HG03575 (cell line): ENCODE results near the gene MAPK10.
"Not testable (repeated sequence)": the region's sequence is repeated elsewhere in the genome, so short reads cannot be mapped to it uniquely, and the experiment has no call there.

Source experiments
- ATAC-seq: cut with Tn5 transposase; IDR thresholded peaks from one replicate; pipeline ENCODE4 v1.9.1; 2021; ENCODE audit not compliant: unreplicated experiment, insufficient number of reproducible peaks, low FRiP score; ENCODE audit errors: extremely low read depth

MAPK10 gene

DNA sequence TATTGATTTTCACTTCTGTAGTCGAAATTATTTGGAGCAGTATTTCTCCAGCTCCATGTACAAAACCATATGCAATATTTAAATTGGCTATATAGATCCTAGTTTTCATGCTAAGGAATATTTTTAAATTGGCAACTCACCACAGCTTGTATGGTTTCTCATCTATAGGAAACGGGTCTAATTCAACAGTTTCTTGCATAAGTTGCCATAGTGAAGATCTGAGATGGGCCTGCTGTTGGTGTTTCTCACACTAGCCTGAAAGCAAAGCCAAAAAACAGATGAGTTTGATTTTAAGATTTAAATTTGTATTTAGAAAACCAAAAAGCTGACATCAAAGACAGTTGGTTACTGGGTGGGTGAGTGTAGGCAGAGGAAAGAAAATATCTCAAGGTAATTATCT, 5.5 kb downstream of the MAPK10 start:
- no peak for ATAC-seq

DNA sequence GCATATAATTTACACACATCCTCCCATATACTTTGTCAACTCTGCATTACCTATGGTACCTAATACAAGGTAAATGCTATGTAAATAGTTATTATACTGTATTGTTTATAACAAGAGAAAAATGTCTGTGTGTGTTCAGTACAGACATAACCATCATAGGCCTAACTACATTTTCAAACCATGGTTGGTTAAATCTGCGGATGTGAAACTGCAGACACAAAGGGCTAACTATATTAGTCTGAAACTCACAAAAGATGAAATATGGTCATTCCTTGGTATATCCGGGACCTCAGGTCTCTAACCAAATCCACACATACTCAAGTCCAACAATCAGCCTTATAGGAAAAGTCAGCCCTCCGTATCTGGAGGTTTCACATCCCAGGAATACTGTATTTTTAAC, 13.5 kb downstream of the MAPK10 start:
- no peak for ATAC-seq

DNA sequence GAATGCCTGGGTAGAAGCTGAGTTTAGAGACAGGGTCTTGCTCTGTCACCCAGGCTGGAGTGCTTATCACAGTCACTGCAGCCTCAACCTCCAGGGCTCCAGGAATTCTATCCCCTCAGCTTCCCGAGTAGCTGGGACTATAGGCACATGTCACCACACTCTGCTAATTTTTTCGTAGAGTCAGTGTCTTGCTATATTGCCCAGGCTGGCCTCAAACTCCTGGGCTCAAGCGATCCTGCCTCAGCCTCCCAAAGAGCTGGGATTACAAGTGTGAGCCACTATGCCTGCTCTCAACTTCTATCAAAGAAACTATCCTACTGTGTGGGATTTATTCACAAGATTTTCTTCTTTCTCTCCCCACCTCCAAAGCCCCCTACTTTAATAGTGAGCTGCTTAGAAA, 15.7 kb downstream of the MAPK10 start:
- no peak for ATAC-seq

DNA sequence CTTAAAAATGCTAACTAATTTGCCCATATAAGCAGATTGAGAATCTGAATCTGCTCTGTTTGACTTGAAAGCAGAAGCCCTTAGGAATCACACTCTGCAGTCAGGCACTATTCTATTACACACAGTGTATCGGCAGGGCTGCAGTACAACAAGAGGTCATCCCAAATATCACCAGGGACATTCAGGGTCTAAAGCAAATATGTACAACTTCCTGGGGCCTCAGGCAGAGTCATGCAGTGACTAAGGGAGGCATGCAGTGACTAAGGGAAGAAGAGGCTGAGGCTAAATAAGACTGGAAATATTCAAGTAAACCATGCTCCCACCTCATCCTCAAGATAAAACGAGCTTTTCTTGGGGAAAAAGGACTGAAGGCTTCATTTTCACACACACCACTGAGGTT, 20.9 kb downstream of the MAPK10 start:
- no peak for ATAC-seq

DNA sequence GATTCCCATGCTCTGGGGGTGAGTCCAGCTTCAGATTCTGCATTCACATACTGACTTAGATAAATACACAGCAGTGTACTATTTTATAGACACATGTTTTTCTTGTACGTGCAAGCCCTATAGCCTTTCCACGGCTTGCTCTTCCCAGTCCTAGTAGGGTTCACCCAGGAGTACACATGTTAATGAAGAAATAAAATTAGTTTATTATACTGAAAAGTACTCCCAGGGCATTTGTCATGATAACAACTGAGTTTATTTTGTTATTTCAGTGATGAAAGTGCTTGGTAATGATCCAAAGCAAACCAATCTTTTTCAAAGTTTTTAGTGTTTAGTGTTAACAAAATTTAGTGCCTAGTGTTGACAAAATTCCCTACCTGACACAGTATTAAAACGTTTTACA, 21.3 kb downstream of the MAPK10 start:
- ATAC-seq: no peak

DNA sequence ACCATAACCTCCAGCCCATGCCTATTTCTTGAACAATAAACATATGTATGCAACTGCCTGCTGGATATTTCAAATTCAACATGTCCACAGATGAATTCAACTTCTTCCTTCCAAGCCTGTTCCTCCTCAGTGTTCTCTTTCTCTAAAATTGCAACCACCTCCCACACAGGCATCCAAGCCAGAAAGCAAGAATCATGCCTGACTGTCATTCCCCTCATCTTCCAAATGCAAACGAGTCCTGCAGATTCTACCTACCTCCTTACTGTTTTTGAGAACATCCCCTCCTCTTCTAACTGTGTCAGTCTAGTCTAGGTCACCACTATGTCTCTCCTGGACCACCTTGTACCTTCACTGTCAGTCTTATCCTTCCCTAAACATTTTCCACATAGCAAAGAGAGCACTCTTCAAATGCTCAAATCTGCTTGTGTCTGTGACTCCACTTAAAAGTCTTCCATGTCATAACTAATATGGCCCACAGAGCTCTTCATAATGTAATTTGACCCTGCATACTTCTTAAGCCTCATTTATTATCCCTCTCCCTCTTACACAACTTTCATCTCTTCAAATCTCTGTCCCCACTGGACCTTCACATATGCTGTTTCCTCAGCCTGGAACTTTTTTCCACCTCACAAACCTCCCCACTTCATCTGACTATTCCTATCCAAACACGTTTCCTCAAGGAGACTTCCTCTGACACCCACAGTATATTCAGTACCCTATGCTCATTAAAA, 25.7 kb downstream of the MAPK10 start:
- ATAC-seq: no peak

DNA sequence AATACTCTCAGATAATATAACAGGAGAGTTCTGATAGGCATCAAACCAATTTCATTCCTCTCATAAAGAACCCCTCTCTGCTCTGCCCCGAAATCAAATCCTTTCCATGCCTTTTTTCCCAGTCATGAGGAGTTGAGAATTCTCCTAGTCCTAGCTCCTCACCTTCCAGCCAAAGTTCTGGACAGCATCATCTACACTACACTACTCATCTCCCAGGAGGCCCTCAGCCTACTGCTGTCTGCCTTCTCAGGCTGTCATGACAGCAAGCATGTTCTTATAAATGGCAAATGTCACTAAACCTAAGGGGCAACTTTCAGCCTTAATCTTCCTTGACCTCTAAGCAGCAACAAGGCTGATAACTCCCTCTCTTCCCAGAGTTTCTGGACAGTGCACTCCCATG, 26.6 kb downstream of the MAPK10 start:
- ATAC-seq: no peak

DNA sequence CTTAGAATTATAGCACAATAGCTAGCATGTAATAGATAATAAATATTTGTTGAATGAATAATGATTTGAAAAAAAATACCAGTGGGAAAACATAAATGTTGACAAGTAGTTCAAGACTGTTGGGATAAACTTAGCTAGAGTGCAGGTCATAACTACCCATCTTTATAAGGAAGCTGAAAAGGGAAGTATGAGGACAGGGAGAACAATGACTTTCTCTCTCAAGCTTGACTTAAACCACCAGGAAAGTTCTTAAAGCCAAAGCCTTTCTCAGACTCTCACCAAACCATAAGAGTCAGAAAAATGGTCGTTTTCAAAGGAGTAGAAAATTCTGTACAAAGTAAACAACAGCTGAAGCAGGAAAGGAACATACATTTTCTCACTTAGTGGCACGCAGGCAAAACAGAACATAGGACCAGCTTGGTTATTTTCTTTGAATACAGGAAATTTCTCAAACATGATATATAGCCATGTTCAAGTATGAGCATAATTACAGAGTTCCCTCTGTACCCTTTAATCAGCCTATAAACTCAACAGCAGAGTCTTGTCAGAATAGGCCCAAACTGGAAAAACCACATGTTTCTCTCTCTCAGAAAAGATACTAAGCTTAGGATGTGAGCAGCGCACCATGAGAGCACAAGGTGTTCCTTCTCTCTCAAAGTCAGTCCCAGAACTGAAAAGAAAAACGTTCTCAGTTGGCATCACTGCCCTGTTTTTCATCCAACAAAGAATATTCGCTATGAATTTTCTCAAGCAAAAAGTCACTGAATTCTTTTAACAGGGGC, 28.7 kb downstream of the MAPK10 start:
- no peak for ATAC-seq

DNA sequence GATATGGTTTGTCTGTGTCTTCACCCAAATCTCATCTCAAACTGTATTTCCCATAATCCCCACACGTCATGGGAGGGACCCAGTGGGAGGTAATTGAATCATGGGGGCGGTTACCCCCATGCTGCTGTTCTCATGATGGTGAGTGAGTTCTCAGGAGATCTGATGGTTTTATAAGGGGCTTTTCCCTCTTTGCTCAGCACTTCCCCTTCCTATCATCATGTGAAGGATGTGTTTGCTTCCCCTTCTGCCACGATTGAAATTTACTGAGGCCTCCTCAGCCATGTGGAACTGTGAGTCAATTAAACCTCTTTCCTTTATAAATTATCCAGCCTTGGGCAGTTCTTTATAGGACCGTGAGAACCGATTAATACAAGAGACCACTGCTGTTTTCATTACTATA, 29.4 kb downstream of the MAPK10 start:
- ATAC-seq: not testable (repeated sequence)

DNA sequence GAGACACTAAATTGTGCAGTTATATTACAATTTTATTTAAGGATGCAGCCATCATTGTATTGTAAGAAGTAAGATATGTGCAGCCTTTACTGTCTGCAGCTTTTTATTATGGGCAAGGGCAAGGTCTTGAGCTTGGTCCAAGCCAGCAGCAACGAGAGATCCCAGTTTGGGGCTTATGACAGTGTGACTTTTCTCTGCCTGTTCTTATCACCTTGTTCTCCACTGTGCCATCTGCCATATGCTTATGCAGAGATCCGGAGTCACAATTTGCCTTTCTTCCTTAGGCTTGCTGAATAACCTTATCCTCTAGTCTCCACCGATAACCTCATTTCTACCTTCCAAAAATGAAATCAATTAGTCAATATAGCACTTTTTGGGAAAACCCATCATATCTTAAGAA, 30.4 kb downstream of the MAPK10 start:
- no peak for ATAC-seq

DNA sequence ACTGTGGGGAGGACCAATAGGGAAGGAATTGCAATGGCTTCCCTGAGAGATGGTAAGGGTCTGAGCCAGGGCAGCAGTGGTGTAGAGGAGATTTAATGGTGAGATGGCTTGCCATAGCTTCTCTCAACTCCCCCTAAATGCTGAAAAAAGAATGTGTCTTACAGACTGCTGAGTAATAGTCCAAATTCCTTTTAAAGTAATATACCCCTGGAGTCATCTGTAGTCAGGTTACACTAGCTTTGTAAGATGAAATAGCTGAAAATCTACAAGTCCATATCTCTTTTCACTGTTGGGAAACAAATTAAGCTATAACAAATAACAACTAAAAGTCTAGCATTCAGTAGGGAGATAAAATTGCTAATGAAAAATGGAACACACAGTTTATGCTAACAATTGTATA, 33.5 kb downstream of the MAPK10 start:
- ATAC-seq: no peak

DNA sequence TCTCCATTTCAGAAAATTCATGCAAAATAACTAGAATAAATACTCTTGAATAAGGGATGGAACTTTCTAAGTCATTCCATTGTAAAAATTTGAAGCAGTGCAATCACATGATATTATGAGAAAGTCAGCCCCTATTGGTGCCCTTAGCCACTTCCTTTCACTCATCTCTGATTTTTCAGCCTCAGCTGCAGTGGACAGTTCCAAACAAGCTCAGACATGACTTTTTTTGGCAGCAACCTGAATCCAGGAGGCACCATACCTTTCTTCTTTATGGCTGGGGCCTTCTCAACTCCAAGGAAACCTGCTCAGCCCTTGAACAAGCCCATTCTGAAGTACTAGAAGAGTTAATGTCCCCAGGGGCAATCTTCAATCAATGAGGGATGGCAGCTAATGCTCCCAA, 40.5 kb downstream of the MAPK10 start:
- ATAC-seq: no peak

DNA sequence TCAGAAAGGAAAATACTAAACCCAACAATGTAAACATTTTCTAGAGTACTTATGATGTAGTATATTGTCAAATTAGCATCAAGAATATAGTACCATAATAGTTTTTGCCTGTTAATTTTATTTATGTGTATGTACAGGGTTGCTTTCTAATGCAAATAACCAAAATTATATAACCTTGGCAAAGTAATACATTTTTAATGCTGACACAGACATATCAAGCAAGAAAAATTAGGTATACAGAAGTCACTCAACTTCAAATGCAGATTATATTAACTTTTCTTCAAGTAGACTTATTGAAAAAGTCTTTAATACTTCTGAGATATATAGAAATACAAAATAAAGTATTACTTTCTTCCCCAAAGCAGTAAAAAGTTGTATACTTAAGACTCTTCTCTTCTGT, 44.3 kb downstream of the MAPK10 start:
- no peak for ATAC-seq

DNA sequence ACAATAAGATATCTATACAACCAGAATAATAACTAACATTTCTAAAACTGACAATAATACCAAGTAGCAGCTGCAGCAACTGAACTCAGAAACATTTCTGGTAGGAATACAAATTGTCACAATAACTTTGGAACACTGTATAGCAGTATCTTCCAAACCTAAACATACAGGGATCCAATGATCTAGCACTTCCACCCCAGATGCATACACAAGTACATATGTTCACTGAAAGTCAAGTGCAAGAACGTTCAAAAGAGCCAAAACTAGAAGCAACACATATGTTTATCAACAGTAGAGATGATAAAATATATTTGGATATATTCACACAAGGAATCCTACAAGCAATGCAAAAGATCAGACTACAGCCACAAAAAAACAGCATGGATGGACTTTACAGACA, 46.2 kb downstream of the MAPK10 start:
- no peak for ATAC-seq

DNA sequence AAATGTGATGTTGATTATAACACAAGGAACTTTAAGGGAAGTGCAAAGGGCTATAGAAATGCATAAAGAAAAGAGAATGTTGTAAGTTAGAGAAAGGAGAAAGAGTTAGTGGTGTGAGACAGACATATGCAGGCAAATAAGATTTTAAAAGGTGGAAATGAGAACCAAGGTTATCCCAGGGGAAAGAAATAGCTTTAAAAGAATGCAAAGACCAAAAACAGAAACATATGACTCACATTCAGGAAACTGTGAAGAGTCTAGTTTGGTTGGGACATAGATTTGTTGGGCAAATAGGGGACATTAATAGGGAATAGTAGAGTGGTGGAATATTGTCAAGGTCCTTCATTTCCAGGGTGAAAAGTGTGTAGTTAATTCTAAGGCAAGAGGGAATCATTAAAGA, 52.4 kb downstream of the MAPK10 start:
- no peak for ATAC-seq

DNA sequence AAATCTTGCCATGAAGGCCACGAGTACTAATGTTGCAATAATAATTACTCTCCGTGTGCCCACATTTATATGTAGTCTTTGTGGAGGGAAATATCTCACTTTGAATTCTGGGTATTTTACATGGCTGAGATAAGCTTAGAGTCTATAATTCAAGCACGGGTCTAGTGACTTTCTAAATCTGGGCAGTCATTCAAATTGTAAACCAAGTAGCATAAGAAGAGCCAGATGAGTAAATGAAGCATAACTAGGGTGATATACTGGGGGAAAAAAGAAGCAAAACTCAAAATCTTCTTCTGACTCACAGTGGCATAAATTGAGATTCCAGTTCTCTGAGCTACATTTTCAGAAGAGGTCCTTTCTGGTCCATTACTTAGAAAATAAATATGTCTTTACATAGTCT, 53.0 kb downstream of the MAPK10 start:
- no peak for ATAC-seq

DNA sequence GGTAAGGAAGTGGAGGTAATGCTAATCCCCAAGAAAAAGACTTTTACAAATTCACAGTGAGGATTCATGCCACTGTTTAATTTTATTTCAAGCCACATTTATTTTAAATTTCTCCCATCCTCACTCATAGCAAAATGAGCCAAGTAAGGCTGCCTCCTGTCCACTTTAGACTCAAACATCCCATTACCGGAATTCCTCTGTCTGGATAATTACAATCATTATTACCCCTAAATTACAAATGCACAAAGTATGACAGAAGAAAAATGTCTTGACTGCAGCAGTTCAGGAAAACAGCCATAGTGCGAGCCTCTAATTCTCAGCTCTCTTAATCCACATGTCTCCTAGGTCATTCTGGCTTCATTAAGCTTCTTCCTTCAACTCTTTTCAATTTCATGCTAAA, 57.0 kb downstream of the MAPK10 start:
- no peak for ATAC-seq

DNA sequence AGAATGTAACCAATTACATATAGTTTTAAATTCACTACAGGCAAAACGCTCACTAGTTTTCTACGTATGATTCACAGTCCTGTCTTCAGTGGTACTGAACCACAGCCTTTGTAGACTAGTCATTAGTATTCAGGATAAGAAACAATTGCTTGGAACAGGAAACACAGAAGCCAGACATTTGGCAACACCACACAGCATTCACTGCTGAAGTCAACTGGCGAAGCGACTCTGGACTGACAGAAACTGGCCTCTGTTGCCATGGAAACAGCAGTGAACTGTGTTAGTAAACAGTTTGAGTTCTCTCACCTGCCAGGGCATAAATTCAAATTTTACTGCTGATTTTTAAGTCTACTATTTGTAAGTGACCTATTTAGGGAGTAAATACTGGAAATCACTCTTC, 57.6 kb downstream of the MAPK10 start:
- no peak for ATAC-seq

DNA sequence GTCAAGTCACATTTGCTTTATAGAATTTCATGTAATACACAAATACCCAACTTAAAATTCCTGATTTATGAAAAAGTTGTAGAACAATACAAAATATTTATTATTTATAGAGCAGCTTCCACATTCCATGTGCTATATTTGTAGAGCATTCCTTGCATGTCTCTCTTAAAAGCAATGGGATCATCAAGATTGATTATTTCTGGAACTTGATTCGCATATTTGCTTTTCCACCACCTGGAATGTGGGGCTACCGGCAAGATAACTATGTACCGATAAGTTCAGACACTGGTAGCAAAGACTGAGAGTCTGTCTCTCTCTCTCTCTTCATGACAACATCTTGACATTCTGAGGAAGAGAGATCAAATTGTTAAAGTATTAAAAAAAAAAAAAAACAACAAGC, 59.3 kb downstream of the MAPK10 start:
- no peak for ATAC-seq

DNA sequence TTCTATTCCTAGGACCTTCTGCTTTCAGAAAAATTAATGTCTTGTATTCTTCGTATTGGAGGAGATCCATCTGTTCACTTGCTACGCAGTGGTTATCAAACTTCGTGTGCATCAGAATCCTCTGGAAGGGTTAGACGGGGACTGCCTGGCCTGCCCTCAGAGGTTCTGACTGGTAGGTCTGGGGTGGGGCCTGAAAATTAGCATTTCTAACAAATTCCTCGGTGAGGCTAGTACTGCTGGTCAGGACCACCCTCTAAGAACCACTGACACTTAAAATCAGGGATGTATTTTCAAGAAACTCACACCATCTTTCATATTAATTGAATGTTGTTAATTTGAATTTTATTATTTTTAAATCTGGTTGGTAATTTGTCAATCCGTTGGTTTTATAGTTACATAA, 63.0 kb downstream of the MAPK10 start:
- no peak for ATAC-seq

DNA sequence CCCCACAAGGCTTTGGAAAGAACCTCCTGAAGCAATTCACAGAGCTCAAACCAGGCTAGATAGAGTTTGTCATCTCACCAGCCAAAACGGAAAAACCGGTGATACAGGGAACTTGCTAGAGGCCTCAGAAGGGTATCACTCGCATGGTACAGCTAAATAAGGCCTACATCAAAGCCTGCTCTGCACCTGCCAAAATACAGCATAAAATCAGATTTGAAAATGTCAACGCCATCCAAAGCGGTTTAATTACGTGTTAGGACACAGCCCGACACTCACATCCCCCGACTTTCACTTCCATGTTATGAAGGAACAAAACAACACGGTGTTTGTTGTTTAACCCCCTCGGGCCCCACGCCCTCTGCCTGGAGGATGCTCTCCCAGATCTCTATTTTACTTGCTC, 65.0 kb downstream of the MAPK10 start:
- no peak for ATAC-seq
